ENCODE results near the gene HEPACAM2. TPM values are rescaled to one million over a fixed set of nuclear protein-coding genes. Genes with fewer than 3 reads are reported as not detected.

HEPACAM2 gene
- total RNA-seq, 1 experiment from 2014 or later: not detected

DNA sequence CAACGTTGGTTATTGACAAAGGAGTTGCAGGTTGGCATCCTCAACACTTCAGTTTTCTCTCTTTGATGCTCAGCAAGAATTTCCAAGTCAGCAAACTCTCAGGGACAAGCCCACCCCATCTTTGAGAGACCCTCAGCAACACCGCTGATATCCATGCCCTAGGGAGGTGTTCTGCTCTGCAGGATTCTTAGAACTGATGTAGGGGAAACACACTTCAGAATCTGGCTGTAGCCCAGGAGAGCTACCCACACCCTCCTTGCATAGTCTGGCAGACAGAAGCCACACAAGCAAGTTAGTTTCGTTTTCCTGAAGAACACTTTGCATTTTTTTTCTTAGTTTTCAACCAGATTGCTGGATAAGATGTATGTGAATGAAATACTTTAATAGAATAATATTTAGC lies 78.9 kb downstream of the HEPACAM2 start:
- DNase-seq: no peak
- H3K4me3 ChIP-seq (ENCODE audit: insufficient read depth, low read depth, low read length): no peak overlapping the region
- no peaks in the 10 kb centered on the region for H3K27me3 ChIP-seq (ENCODE audit: control insufficient read depth, insufficient read depth, low read length)
- no peaks in the 10 kb centered on the region for H3K36me3 ChIP-seq (replicated peaks; ENCODE audit: control insufficient read depth, insufficient read depth, low read length)

GRCh38 chr7:93146472-93147141 lies 79.7 kb downstream of the HEPACAM2 start:
- no peak for DNase-seq
- no peak overlapping the region for H3K4me3 ChIP-seq (ENCODE audit: insufficient read depth, low read depth, low read length)
- no peaks in the 10 kb centered on the region for H3K36me3 ChIP-seq (replicated peaks; ENCODE audit: control insufficient read depth, insufficient read depth, low read length)
- H3K27me3 ChIP-seq (ENCODE audit: control insufficient read depth, insufficient read depth, low read length): no peaks in the 10 kb centered on the region

DNA sequence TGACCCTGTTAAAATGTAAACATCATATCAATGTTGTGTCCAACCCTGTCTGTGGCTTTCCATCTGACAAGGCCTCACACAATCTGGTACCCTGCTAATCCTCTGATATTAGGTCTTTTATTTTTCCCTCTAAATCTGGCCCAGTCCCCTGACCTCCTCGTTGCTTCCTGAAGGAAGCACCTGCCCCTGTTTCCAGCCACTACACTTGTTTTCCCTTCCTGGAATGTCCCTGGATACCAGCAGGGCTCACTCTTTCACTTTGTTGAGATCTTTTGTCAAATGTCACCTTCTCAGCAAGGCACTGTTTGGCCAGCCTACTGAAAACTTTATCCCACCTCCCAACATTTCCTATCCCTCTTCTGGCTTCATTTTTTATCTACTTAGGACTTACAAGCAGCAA lies 80.2 kb downstream of the HEPACAM2 start:
- DNase-seq: no peak
- no peaks in the 10 kb centered on the region for H3K27me3 ChIP-seq (ENCODE audit: control insufficient read depth, insufficient read depth, low read length)
- H3K36me3 ChIP-seq (replicated peaks; ENCODE audit: control insufficient read depth, insufficient read depth, low read length): no peaks in the 10 kb centered on the region
- H3K4me3 ChIP-seq (ENCODE audit: insufficient read depth, low read depth, low read length): no peak overlapping the region

- DNase-seq: no peak
Observed at GRCh38 chr7:93145354-93145753, 80.9 kb downstream of the HEPACAM2 start.

GRCh38 chr7:93142127-93142526 lies 84.1 kb downstream of the HEPACAM2 start:
- H3K36me3 ChIP-seq (replicated peaks; ENCODE audit: control insufficient read depth, insufficient read depth, low read length): no peaks in the 10 kb centered on the region
- no peaks in the 10 kb centered on the region for H3K27me3 ChIP-seq (ENCODE audit: control insufficient read depth, insufficient read depth, low read length)
- no peak for DNase-seq
- H3K4me3 ChIP-seq (ENCODE audit: insufficient read depth, low read depth, low read length): no peak overlapping the region

More at GRCh38 chr7:93145354-93145753, 80.9 kb downstream of the HEPACAM2 start:
- H3K4me3 ChIP-seq (ENCODE audit: insufficient read depth, low read depth, low read length): no peak overlapping the region
- H3K36me3 ChIP-seq (replicated peaks; ENCODE audit: control insufficient read depth, insufficient read depth, low read length): no peaks in the 10 kb centered on the region
- no peaks in the 10 kb centered on the region for H3K27me3 ChIP-seq (ENCODE audit: control insufficient read depth, insufficient read depth, low read length)

- Histone ChIP-seq H3K4me3 (ENCODE audit: insufficient read depth, low read depth, low read length) (no peak overlapping the region), H3K27me3 (ENCODE audit: control insufficient read depth, insufficient read depth, low read length) (no peaks in the 10 kb centered on the region), H3K36me3 (replicated peaks; ENCODE audit: control insufficient read depth, insufficient read depth, low read length) (no peaks in the 10 kb centered on the region)
- DNase-seq: no peak
Observed at GRCh38 chr7:93140582-93141191, 85.6 kb downstream of the HEPACAM2 start.

- H3K4me3 ChIP-seq (ENCODE audit: insufficient read depth, low read depth, low read length): no peak overlapping the region
- H3K27me3 ChIP-seq (ENCODE audit: control insufficient read depth, insufficient read depth, low read length): no peaks in the 10 kb centered on the region
- H3K36me3 ChIP-seq (replicated peaks; ENCODE audit: control insufficient read depth, insufficient read depth, low read length): no peaks in the 10 kb centered on the region
- DNase-seq: no peak
Observed at GRCh38 chr7:93138576-93138975, 87.7 kb downstream of the HEPACAM2 start.

Other genes starting within 250 kb of the HEPACAM2 start
- gene SAMD9, start 108.5 kb downstream of the HEPACAM2 start, total RNA-seq (2014; rRNA removed; shearing (Covaris generic)): 0.04 and 0.10 TPM in 2 replicates
- gene SAMD9L, start 78.1 kb downstream of the HEPACAM2 start, total RNA-seq (2014; rRNA removed; shearing (Covaris generic)): not detected in 2 replicates
- 10.4 and 11.0 TPM in 2 replicates for gene VPS50, start 5.9 kb upstream of the HEPACAM2 start, total RNA-seq (2014; rRNA removed; shearing (Covaris generic))